ENCODE results near the gene DCD.
"Not testable (repeated sequence)": the region's sequence is repeated elsewhere in the genome, so short reads cannot be mapped to it uniquely, and the experiment has no call there.

Gene DCD

GRCh38 chr12:54650889-54651288 is 2.7 kb upstream of the DCD start:
- no peak for DNase-seq

- DNase-seq = no peak
Observed at GRCh38 chr12:54650409-54650808, 2.2 kb upstream of the DCD start.

- no peak for DNase-seq
Observed at GRCh38 chr12:54649825-54650224, 1.7 kb upstream of the DCD start.

GRCh38 chr12:54641554-54641953 is 6.6 kb downstream of the DCD start:
- DNase-seq = no peak

- DNase-seq = no peak
Observed at GRCh38 chr12:54641089-54641488, 7.1 kb downstream of the DCD start.

- DNase-seq = not testable (repeated sequence)
Observed at GRCh38 chr12:54639112-54639511, 9.1 kb downstream of the DCD start.

GRCh38 chr12:54634795-54635194 is 13.4 kb downstream of the DCD start, which contains the start of gene LACRT:
Gene LACRT (minus strand): TSS chr12:54634895. CDS start chr12:54634841, 54 bp downstream.
- DNase-seq = no peak

GRCh38 chr12:54631988-54632728 is 16.0 kb downstream of the DCD start:
- DNase-seq = no peak

- no peak for DNase-seq
Observed at GRCh38 chr12:54631551-54631950, 16.6 kb downstream of the DCD start.

GRCh38 chr12:54629925-54630324 is 18.2 kb downstream of the DCD start:
- no peak for DNase-seq

- DNase-seq = no peak
Observed at GRCh38 chr12:54628186-54628846, 19.8 kb downstream of the DCD start.

- no peak for DNase-seq
Observed at GRCh38 chr12:54627304-54627703, 20.9 kb downstream of the DCD start.

- no peak for DNase-seq
Observed at GRCh38 chr12:54625598-54625997, 22.6 kb downstream of the DCD start.

GRCh38 chr12:54624315-54625279 is 23.6 kb downstream of the DCD start:
- DNase-seq = no peak

- DNase-seq = peak; percentile 7
Observed at GRCh38 chr12:54622463-54623183, 25.5 kb downstream of the DCD start.

GRCh38 chr12:54616933-54617680 is 31.1 kb downstream of the DCD start:
- DNase-seq = no peak

- DNase-seq = no peak
Observed at GRCh38 chr12:54612225-54612750, 35.9 kb downstream of the DCD start.

GRCh38 chr12:54611715-54612149 is 36.4 kb downstream of the DCD start:
- DNase-seq = no peak

- no peak for DNase-seq
Observed at GRCh38 chr12:54608769-54609168, 39.4 kb downstream of the DCD start.

- no peak for DNase-seq
Observed at GRCh38 chr12:54608156-54608555, 40.0 kb downstream of the DCD start.

GRCh38 chr12:54606556-54606955 is 41.6 kb downstream of the DCD start:
- DNase-seq = no peak

Measured in NCI-H510A treated with DMSO at 0.1 percent for 48 hours (cell line).